Adrenal gland (tissue), 12 donors: ENCODE results near the gene SYTL3. TPM values are rescaled to one million over a fixed set of nuclear protein-coding genes. Genes with fewer than 3 reads are reported as not detected.

Experiments
- DNase-seq, 7 donors: peaks; one replicate each; pipeline ENCODE4 v3.0.0-alpha.2; 2019 to 2020
- H3K27ac ChIP-seq, 5 donors: fragments of 200-600 bp; sonication (generic) in 4 of 5; 1 replicate in 3 of 5; 2 replicates in 2 of 5; pipeline versions ENCODE4 v1.5.1 to v1.8.0; 2016 to 2020; ENCODE audit warnings: mild to moderate bottlenecking in 1 of 5
- H3K27me3 ChIP-seq: fragments of 200-600 bp; 2 replicates; pipeline ENCODE4 v1.8.0; 2021
- H3K36me3 ChIP-seq, 2 donors: fragments of 200-600 bp; replicated peaks in 1 of 2; 1 replicate in 1 of 2; 2 replicates in 1 of 2; pipeline versions ENCODE4 v1.5.1 to v1.8.0; 2018 to 2022
- H3K4me1 ChIP-seq, 2 donors: fragments of 200-600 bp; replicated peaks in 1 of 2; 1 replicate in 1 of 2; 2 replicates in 1 of 2; pipeline versions ENCODE4 v1.5.1 to v1.8.0; 2018 to 2021
- H3K4me3 ChIP-seq, 4 donors: fragments of 200-600 bp; sonication (generic) in 3 of 4; one replicate each; pipeline ENCODE4 v1.5.1; 2016 to 2018
- H3K9me3 ChIP-seq, 3 donors: fragments of 200-600 bp; sonication (generic) in 1 of 3; replicated peaks in 1 of 3; 1 replicate in 2 of 3; 2 replicates in 1 of 3; pipeline versions ENCODE4 v1.5.1 to v1.8.0; 2016 to 2021
- CTCF ChIP-seq, 6 experiments: fragments of 450-650 bp in 4 of 6; fragments of 200-600 bp in 2 of 6; sonication (generic) in 1 of 6; IDR thresholded peaks; 1 replicate in 5 of 6; 2 replicates in 1 of 6; pipeline versions ENCODE4 v1.5.1 to v1.8.0; 2016 to 2021; ENCODE audit warnings: antibody characterized with exemption in 6 of 6, mild to moderate bottlenecking in 2 of 6, moderate library complexity in 1 of 6
- POLR2A ChIP-seq, 2 donors: fragments of 450-650 bp; IDR thresholded peaks; one replicate each; pipeline ENCODE4 v1.6.1; 2017; ENCODE audit warnings: antibody characterized with exemption in 2 of 2, mild to moderate bottlenecking in 2 of 2, moderate library complexity in 1 of 2
- WGBS, 4 donors: extraction: QIAGEN DNeasy Blood & Tissue Kit in 2 of 4; methylation state at CpG; one replicate each; pipeline versions ENCODE4 v1.1.5 to v1.1.7; 2013 to 2017; 5-methylcytosine and 5-hydroxymethylcytosine counted together
- intact Hi-C, 2 donors: fragments of 100-400 bp; cut with DNase I; formaldehyde crosslinking; loops; one replicate each; pipeline versions ENCODE4 v1.14.1 to v1.15.0; 2022 to 2023
- polyA plus RNA-seq, 3 donors: library from polyadenylated mRNA; stranded (reverse); fragments of 200-250 nt in 2 of 3; fragments of 350-450 nt in 1 of 3; fragmentation: Illumina TruSeq in 1 of 3; extraction: RNeasy Lipid Tissue Mini Kit (QIAGEN cat#74804) in 1 of 3; gene quantifications; one replicate each; pipeline ENCODE4 v1.2.3, GENCODE V29; 2013 to 2014
- total RNA-seq, 9 donors: library from RNA; depleted of rRNA in 4 of 9; stranded (reverse); fragments of >200 nt in 4 of 9; fragments of 120-200 nt in 1 of 9; fragmentation: NEBNext Ultra II Directional in 1 of 9; extraction: Animal tissue kit (Norgen Biotek cat#: 25700) in 1 of 9; gene quantifications; one replicate each; pipeline versions ENCODE4 v1.1.0 to v1.2.4, GENCODE V29; 2013 to 2023
- donor health status: healthy with polysubstance abuse.
- donor health status: Bipolar disorder and iron deficiency.
- donor health status: DM: yes; HTN: yes; CAD: no.
- donor health status: DM: no; HTN: no; CAD: no.
- donor health status: DM: no; HTN: no; CAD: no.
- donor health status: DM: yes; HTN: yes; CAD: no.

Gene SYTL3
- total and polyA plus RNA-seq, 12 donors: 0.94 to 3.9 (median 2.1) TPM

GRCh38 chr6:158639056-158639455, 10.8 kb upstream of the SYTL3 start:
- no peak overlapping the region for H3K27ac ChIP-seq
- 88 to 90% (median 90%) methylated on average over 5 of the region's 5 CpGs for WGBS, 4 donors
- intact Hi-C loops: no loop called here

GRCh38 chr6:158640519-158640918, 9.3 kb upstream of the SYTL3 start:
- DNase-seq: peak in 3 of 7 donors; percentile 10 to 39 (median 18)
- intact Hi-C loops: no loop called here

More at GRCh38 chr6:158639056-158639455, 10.8 kb upstream of the SYTL3 start:
- H3K4me1 ChIP-seq: peaks cover 5 to 48% of the 10 kb centered on the region in 2 donors
- H3K4me3 ChIP-seq: no peak overlapping the region
- no peak for DNase-seq
- H3K9me3 ChIP-seq: no peaks in the 10 kb centered on the region
- H3K36me3 ChIP-seq: peaks cover 0 to 21% of the 10 kb centered on the region in 2 donors
- TF ChIP-seq POLR2A (IDR thresholded peaks at IDR 0.05): no peak
- H3K27me3 ChIP-seq: no peaks in the 10 kb centered on the region

GRCh38 chr6:158642097-158642601, 7.7 kb upstream of the SYTL3 start:
- peak in 6 of 7 donors; percentile 48 to 80 (median 68) for DNase-seq
- H3K4me3 ChIP-seq: no peak overlapping the region
- no peaks in the 10 kb centered on the region for H3K27me3 ChIP-seq
- TF ChIP-seq POLR2A (IDR thresholded peaks at IDR 0.05) (peak in 1 of 2 donors; percentile 71), CTCF (IDR thresholded peaks at IDR 0.05) (no peak)
- H3K9me3 ChIP-seq: no peaks in the 10 kb centered on the region
- 31 to 79% (median 38%) methylated on average over 5 to 8 of the region's 8 CpGs for WGBS, 4 donors
- peaks cover 0 to 3% of the 10 kb centered on the region in 2 donors for H3K36me3 ChIP-seq
- peaks cover 5 to 43% of the 10 kb centered on the region in 2 donors for H3K4me1 ChIP-seq
- intact Hi-C loops: no loop called here
- peak overlapping the region in 4 of 5 donors; percentile 49 to 97 (median 87) for H3K27ac ChIP-seq

More at GRCh38 chr6:158640519-158640918, 9.3 kb upstream of the SYTL3 start:
- H3K9me3 ChIP-seq: no peaks in the 10 kb centered on the region
- H3K4me3 ChIP-seq: no peak overlapping the region
- peaks cover 5 to 43% of the 10 kb centered on the region in 2 donors for H3K4me1 ChIP-seq
- 84 to 95% (median 91%) methylated on average over 2 of the region's 2 CpGs for WGBS, 4 donors
- no peak overlapping the region for H3K27ac ChIP-seq
- TF ChIP-seq POLR2A (IDR thresholded peaks at IDR 0.05): no peak
- no peak for TF ChIP-seq CTCF (IDR thresholded peaks at IDR 0.05)
- peaks cover 0 to 16% of the 10 kb centered on the region in 2 donors for H3K36me3 ChIP-seq
- no peaks in the 10 kb centered on the region for H3K27me3 ChIP-seq

GRCh38 chr6:158643836-158644230, 6.0 kb upstream of the SYTL3 start:
- TF ChIP-seq CTCF (IDR thresholded peaks at IDR 0.05) (no peak), POLR2A (IDR thresholded peaks at IDR 0.05) (no peak)
- DNase-seq: peak in 2 of 7 donors; percentile 24 to 52
- Histone ChIP-seq H3K9me3 (no peaks in the 10 kb centered on the region), H3K36me3 (no peaks in the 10 kb centered on the region), H3K27me3 (no peaks in the 10 kb centered on the region), H3K4me3 (peak overlapping the region in 3 of 4 donors; percentile 81 to 96 (median 87)), H3K4me1 (peaks cover 5 to 31% of the 10 kb centered on the region in 2 donors), H3K27ac (peak overlapping the region; percentile 88 to 98 (median 96))
- WGBS, 4 donors: 1 to 3% (median 1%) methylated on average over 9 to 21 of the region's 21 CpGs
- intact Hi-C loops: no loop called here
